Measurements from ENCODE around the gene FKBP14. TPM values are rescaled to one million over a fixed set of nuclear protein-coding genes. Genes with fewer than 3 reads are reported as not detected.

FKBP14 gene
- total and polyA plus RNA-seq, 2 of the 8 experiments (the other 6 are each of a cell fraction or from before 2014, with no cell fraction given) = 3.2 to 20.7 TPM

GRCh38 chr7:30027740-30028215, 1.3 kb upstream of the FKBP14 start:
- H3K23me2 ChIP-seq (ENCODE audit: low read depth, low read length) = peaks cover 11% of the 10 kb centered on the region
- H2BK12ac ChIP-seq (ENCODE audit: low read depth, low read length) = no peak overlapping the region
- H2AK5ac ChIP-seq (ENCODE audit: low read depth, low read length) = no peak overlapping the region
- H3K14ac ChIP-seq (ENCODE audit: insufficient read length) = no peak overlapping the region
- H2BK120ac ChIP-seq (replicated peaks; ENCODE audit: low read depth, low read length) = no peak overlapping the region
- H3K9ac ChIP-seq (replicated peaks in 1 of 4; ENCODE audit: extremely low read depth in 1 of 4, low read depth in 3 of 4, low read length in 3 of 4) = no peak overlapping the region; a peak in 1 of 7 replicates
- ChIA-PET POLR2A (ENCODE audit: partially characterized antibody) (interaction anchor here (1.0 to 1.5 kb wide), 4 partner anchors 12 to 40 kb away, joined by 3 to 5 read pairs (median 4); no protein-coding TSS in a partner anchor), CTCF (ENCODE audit: partially characterized antibody) (interaction anchor here (0.5 to 1.6 kb wide), 3 partner anchors 34 to 83 kb away, joined by 3 to 4 read pairs (median 3); no protein-coding TSS in a partner anchor)
- peak overlapping the region; percentile 47; the same call in 1 of the 2 replicates for H2AFZ ChIP-seq (ENCODE audit: low read length)
- no peaks in the 10 kb centered on the region for H3K36me3 ChIP-seq (ENCODE audit: control insufficient read depth in 2 of 4, insufficient read depth in 4 of 4, low read length in 3 of 4)
- H3K27ac ChIP-seq (ENCODE audit: low read depth, low read length) = no peak overlapping the region
- H3K18ac ChIP-seq (ENCODE audit: extremely low read depth, low read length) = no peak overlapping the region; the same call in 1 of the 2 replicates
- H2BK5ac ChIP-seq (ENCODE audit: low read depth, low read length) = no peak overlapping the region
- no peaks in the 10 kb centered on the region for H3K27me3 ChIP-seq (replicated peaks in 1 of 4; ENCODE audit: control insufficient read depth in 3 of 4, extremely low read depth in 1 of 4, insufficient read depth in 3 of 4, low read length in 3 of 4)
- peak overlapping the region; percentile 83 to 97 (median 90) for H3K4me3 ChIP-seq (ENCODE audit: extremely low read depth in 1 of 4, insufficient read depth in 2 of 4, low read depth in 3 of 4, low read length in 4 of 4)
- H3K4me2 ChIP-seq (ENCODE audit: insufficient read depth in 1 of 2, low read depth in 2 of 2, low read length in 2 of 2) = peak overlapping the region; percentile 85 to 96
- H3K79me2 ChIP-seq (ENCODE audit: control insufficient read depth in 1 of 2, insufficient read depth in 2 of 2, low read length in 2 of 2) = peaks cover 8 to 71% of the 10 kb centered on the region in 2 experiments
- peaks cover 2% of the 10 kb centered on the region; the same call in 1 of the 2 replicates for H3K79me1 ChIP-seq (ENCODE audit: low read depth, low read length)
- H3K23ac ChIP-seq (ENCODE audit: insufficient read length) = no peak overlapping the region
- no peak overlapping the region for H4K5ac ChIP-seq (ENCODE audit: insufficient read length, low read depth, low read length)
- WGBS, 2 experiments (ENCODE audit: extremely low coverage in 1 of 2, insufficient coverage in 1 of 2, insufficient read length in 1 of 2, insufficient replicate concordance in 2 of 2, low coverage in 1 of 2, low lambda C conversion rate in 2 of 2, missing lambda C conversion rate in 1 of 2) = 10% methylated on average over 8 of the region's 9 CpGs; no CpG with 5 or more reads in 1 of the 2 experiments
- no peak overlapping the region for H4K8ac ChIP-seq (ENCODE audit: extremely low read depth, insufficient read depth, low read length)
- no peak overlapping the region for H2BK20ac ChIP-seq (ENCODE audit: low read length)
- no peak for TF ChIP-seq CTCF (IDR thresholded peaks at IDR 0.05; ENCODE audit: control extremely low read depth in 1 of 3, insufficient read depth in 1 of 3, low read depth in 1 of 3, low read length in 3 of 3)
- no peak for TF ChIP-seq BACH1 (IDR thresholded peaks at IDR 0.05; ENCODE audit: low read length)
- peak; percentile 40 for TF ChIP-seq CHD2 (IDR thresholded peaks at IDR 0.05; ENCODE audit: low read length)
- no peaks in the 10 kb centered on the region for H3K9me3 ChIP-seq (ENCODE audit: insufficient read depth in 2 of 2, low read depth in 1 of 2, low read length in 1 of 2)
- H3K4ac ChIP-seq (replicated peaks; ENCODE audit: insufficient read length, low read depth, low read length) = no peak overlapping the region
- H4K20me1 ChIP-seq (replicated peaks in 1 of 2; ENCODE audit: control insufficient read depth in 1 of 2, insufficient read depth in 2 of 2, low read length in 2 of 2) = peaks cover 0 to 12% of the 10 kb centered on the region in 2 experiments
- peaks cover 0 to 13% (median 5%) of the 10 kb centered on the region in 4 experiments; a peak in 5 of 7 replicates for H3K4me1 ChIP-seq (replicated peaks in 1 of 4; ENCODE audit: control insufficient read depth in 3 of 4, insufficient read depth in 4 of 4, low read length in 3 of 4)
- H4K91ac ChIP-seq (replicated peaks; ENCODE audit: insufficient read length, low read length) = peak overlapping the region; percentile 44
- DNase-seq (ENCODE audit: low read depth in 1 of 2, low spot score in 2 of 2) (no peak), FAIRE-seq (no peak)
- H3K56ac ChIP-seq (replicated peaks; ENCODE audit: insufficient read length, low read depth, low read length) = no peak overlapping the region
- no peak overlapping the region for H2BK15ac ChIP-seq (ENCODE audit: low read length)

Data from H1 (cell line).